H1 (cell line): ENCODE data around the gene CERS3.

Experiments
- EGR1 ChIP-seq: IDR thresholded peaks from 2 replicates; pipeline ENCODE4 v1.6.1; 2011; ENCODE audit warnings: low read depth, low read length, borderline replicate concordance
- RBBP5 ChIP-seq: IDR thresholded peaks from 2 replicates; pipeline ENCODE4 v1.7.1; 2012; ENCODE audit warnings: low read depth, mild to moderate bottlenecking, inconsistent platforms, low read length, moderate library complexity, borderline replicate concordance

DNA sequence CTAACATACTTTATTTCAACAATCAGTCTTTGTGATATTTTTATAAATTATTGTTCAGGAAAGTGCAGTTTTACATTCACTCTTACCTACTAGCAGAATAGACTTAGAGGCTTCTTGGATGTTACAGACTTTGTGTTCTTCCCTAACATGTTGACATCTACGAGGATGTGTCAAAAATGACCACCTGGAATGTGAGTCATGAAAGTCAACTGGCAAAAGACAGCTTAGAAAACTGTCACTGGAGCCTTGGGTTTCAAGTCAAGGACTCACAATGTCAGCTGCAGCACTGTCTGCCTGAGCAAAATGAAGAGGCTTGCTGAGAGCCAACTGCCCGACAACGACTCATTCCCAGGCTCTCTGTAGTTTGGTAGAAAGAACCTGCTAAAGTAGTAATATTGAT is 91.5 kb downstream of the CERS3 start:
- TF ChIP-seq EGR1 (no peak), RBBP5 (no peak)
